Measurements from ENCODE around the gene KIF2C.
"Not testable (repeated sequence)": the region's sequence is repeated elsewhere in the genome, so short reads cannot be mapped to it uniquely, and the experiment has no call there.

The KIF2C gene

GRCh38 chr1:44776730-44777068, 37.1 kb downstream of the KIF2C start:
- DNase-seq = no peak

GRCh38 chr1:44777547-44777946, 37.9 kb downstream of the KIF2C start:
- no peak for DNase-seq

GRCh38 chr1:44777969-44778635, 38.5 kb downstream of the KIF2C start:
- no peak for DNase-seq

GRCh38 chr1:44778705-44779576, 39.3 kb downstream of the KIF2C start:
- DNase-seq = no peak

- DNase-seq = no peak
Measured at GRCh38 chr1:44780583-44781121, 41.0 kb downstream of the KIF2C start.

GRCh38 chr1:44783697-44784093, 44.1 kb downstream of the KIF2C start:
- no peak for DNase-seq

GRCh38 chr1:44784094-44785028, 44.7 kb downstream of the KIF2C start:
- DNase-seq = no peak

GRCh38 chr1:44785029-44785380, 45.4 kb downstream of the KIF2C start:
- no peak for DNase-seq

- DNase-seq = no peak
Measured at GRCh38 chr1:44785501-44786137, 46.0 kb downstream of the KIF2C start.

- peak; percentile 9 for DNase-seq
Measured at GRCh38 chr1:44786138-44786840, 46.7 kb downstream of the KIF2C start.

- no peak for DNase-seq
Measured at GRCh38 chr1:44786841-44787426, 47.3 kb downstream of the KIF2C start.

GRCh38 chr1:44787506-44787905, 47.9 kb downstream of the KIF2C start:
- no peak for DNase-seq

GRCh38 chr1:44788120-44788860, 48.7 kb downstream of the KIF2C start, which contains the start of gene BEST4:
Gene BEST4, minus strand, starts transcription at chr1:44788170. Its CDS starts 465 bp downstream, at chr1:44787705.
- no peak for DNase-seq

GRCh38 chr1:44790968-44791801, 51.5 kb downstream of the KIF2C start:
- no peak for DNase-seq

GRCh38 chr1:44792736-44793502, 53.3 kb downstream of the KIF2C start:
- DNase-seq = no peak

- DNase-seq = not testable (repeated sequence)
Measured at GRCh38 chr1:44797886-44798285, 58.2 kb downstream of the KIF2C start.

- no peak for DNase-seq
Measured at GRCh38 chr1:44798481-44799365, 59.1 kb downstream of the KIF2C start.

Measured in GDM1 (cell line).